VCaP (cell line): ENCODE measurements around the gene KCNAB3.

Experiments used
- H3K27ac ChIP-seq: fragments of 450-650 bp; 2 replicates; pipeline ENCODE4 v1.5.1; 2017
- TF ChIP-seq, protein P1 (sequence below): fragments of 450-650 bp; conservative IDR thresholded peaks from 2 replicates; pipeline ENCODE4 v1.5.1; 2017; ENCODE audit warnings: mild to moderate bottlenecking, moderate library complexity

The KCNAB3 gene

DNA sequence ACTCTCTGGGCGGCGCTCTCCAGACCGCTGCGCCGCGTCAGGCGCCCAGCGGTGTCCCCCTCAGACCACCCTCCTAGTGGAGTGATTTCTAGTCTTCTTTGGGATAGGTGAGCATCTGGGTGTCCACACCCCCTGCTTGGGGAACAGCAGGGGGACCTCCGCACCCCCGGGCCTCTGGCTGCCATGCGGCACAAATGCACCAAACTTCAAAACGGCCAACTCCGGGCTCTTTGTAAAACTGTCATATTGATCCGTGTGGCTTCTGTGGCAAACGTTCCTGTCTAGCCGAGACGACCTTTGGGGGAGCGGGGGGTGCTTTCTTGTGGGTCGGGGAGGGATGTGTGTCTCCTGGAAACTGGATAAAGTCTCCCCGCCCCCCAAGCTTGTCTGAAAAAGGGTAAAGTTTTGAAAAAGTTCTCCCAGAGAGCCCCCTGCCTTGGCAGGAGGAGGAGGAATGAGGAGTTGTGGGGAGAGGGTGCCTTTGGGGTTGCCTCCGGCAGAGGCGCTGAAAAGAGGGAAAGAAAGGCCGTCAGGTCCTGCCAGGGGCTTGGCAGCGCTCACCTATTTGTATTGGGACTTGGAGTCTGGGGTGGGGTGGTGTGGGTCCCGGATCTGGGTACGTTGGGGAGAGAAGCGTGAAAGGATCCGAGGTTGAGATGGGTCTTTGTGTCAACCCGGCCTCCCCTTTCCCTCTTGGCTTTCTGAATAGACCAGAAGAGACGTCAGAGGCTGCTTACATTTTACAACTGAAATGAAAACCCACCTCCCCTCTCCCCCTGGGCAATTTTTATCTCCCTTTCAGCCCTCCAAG, 43.2 kb downstream of the KCNAB3 start:
- H3K27ac ChIP-seq: peak overlapping the region; percentile 97
- TF ChIP-seq, protein P1, sequence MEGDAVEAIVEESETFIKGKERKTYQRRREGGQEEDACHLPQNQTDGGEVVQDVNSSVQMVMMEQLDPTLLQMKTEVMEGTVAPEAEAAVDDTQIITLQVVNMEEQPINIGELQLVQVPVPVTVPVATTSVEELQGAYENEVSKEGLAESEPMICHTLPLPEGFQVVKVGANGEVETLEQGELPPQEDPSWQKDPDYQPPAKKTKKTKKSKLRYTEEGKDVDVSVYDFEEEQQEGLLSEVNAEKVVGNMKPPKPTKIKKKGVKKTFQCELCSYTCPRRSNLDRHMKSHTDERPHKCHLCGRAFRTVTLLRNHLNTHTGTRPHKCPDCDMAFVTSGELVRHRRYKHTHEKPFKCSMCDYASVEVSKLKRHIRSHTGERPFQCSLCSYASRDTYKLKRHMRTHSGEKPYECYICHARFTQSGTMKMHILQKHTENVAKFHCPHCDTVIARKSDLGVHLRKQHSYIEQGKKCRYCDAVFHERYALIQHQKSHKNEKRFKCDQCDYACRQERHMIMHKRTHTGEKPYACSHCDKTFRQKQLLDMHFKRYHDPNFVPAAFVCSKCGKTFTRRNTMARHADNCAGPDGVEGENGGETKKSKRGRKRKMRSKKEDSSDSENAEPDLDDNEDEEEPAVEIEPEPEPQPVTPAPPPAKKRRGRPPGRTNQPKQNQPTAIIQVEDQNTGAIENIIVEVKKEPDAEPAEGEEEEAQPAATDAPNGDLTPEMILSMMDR: no peak

DNA sequence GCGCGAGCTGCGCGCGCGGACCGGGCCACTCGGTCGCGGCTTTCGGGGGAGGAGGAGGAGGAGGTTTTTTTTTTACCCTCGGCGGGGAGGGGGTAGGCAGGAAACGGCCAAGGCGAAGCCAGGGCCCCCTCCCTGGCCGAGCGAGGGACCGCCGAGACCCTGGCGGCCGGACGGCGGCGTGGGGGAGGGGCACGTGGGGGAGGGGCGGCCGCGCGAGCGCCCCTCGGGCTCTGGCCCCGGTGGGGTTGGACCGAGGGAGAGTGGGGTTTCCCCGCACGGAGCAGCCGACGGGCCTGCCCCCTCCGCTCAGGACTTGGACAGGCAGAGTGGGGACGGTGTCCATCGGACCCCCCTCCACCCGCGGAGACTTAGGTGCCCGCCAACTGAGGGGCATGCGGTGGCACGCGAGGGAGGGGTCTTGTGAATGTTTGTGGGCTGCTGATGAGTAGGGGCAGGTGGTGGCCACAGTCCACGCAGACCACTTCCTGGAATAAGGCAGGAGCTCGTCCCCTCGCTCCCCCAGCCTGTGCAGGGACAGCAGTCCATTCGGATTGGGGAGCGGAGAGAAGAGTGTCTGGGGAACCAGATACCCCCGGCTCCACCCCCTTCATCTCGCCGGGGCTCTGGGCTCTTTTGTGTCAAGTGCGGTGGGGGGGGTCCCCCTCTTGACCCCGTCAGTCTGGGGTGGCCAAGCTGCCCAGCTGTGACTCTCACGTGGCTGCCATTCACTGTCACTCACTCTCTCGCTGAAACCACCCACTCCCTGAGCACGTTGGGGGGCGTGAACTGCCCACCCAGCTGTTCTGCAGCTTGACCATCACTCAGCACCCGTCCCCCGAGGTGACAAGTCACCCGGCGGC, 44.1 kb downstream of the KCNAB3 start:
- peak overlapping the region; percentile 97 for H3K27ac ChIP-seq
- TF ChIP-seq, protein P1: no peak

DNA sequence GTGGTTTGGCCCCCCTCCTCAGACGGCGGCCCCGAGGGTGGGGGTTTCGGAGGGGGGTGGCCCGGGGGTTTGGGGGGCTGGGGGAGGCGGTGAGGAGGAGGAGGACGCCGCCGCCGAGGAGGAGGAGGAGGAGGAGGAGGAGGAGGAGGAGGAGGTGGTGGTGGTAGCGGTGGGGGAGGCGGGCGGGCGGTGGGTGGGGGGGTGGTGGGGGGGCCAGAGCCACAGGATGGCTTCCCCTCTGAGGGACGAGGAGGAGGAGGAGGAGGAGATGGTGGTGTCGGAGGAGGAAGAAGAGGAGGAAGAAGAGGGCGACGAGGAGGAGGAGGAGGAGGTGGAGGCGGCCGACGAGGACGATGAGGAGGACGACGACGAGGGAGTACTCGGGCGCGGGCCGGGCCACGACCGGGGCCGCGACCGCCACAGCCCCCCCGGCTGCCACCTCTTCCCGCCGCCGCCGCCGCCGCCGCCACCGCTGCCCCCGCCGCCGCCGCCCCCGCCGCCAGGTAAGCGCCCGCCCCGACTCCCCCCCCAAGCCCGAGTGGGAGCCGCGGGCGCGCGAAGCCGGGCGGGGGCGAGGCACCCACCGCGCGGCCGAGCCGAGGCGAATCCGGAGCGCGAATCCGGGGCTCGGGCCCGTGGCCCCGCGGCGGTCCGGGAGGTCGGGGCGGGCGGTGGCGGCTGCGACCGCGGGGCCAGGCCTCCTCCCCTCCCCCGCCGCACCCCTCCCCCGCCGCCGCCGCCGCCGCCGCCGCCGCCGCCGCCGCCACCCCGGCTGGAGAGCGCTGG, 44.9 kb downstream of the KCNAB3 start:
- peak overlapping the region; percentile 97 for H3K27ac ChIP-seq
- TF ChIP-seq, protein P1: no peak

DNA sequence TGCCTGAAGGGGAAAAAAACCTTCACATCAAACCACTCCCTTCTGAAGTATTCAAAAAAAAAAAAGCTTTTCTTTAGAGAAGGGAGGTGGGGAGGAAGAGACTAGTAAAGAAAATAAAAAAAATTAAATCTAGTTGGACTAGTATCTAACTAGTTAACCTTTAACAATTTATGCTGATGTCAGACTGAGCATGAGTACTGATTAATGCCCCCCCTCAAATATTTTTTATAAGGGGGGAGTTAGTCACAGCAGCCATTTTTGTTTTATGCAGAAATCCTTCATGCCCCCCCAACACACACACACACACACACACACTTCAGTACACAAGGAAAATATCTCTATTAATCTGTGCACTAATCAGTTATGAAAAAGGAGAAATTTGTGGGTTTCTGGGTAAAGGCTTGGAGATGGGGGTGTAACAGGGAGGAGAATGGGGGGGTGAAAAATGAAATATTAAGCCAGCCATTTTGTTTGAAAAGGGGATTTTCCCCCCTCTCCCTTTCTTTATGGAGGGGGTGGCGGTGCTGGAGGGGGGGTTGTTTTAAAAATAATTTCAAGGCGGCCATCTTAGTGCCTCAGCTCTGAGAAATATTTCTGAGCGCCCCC, 45.8 kb downstream of the KCNAB3 start:
- H3K27ac ChIP-seq: peak overlapping the region; percentile 97
- TF ChIP-seq, protein P1: no peak

DNA sequence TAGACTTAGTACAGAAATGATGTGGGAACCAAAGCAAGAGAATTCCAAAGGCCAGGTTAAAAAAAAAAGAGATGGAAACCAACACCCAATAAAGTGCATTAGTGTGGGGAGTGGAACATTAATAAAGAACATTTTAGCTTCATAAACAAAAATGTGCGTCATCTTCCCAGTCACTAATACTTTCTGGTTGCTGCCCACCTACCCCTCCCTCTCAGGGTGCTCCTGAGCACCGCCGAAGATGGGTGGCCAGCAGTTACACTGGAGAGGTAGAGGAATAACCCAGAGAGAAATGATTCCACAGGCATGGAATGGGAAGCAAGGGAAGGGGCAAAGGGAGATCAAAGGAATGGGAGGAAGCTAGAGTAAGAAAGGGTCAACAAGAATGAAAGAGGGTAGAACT, 47.0 kb downstream of the KCNAB3 start:
- TF ChIP-seq, protein P1: no peak
- peak overlapping the region; percentile 97 for H3K27ac ChIP-seq

DNA sequence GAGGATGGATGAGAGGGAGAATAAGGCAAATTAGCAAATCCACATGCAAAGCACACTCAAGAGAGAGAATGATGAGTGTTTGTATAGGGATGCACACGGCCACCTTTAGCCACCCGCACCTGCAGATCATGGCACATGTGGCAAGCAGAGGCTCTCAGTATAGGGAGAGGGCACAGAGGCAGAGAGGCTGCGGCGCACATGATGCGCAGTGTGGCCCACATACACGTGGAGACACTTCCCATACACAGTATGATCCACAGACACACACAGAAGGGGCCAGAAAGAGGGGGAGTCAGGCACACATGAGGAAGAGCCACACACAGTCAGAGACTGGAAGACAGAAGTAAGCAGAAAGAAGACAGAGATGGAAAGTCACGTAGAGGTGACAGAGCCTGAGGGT, 47.6 kb downstream of the KCNAB3 start:
- TF ChIP-seq, protein P1: no peak
- H3K27ac ChIP-seq: peak overlapping the region; percentile 97
